HG03354 (cell line): ENCODE measurements around the gene TRIM38.

ENCODE experiments used
- ATAC-seq: cut with Tn5 transposase; IDR thresholded peaks from one replicate; pipeline ENCODE4 v1.9.1; 2021; ENCODE audit warnings: mild to moderate bottlenecking; ENCODE audit not compliant: unreplicated experiment, poor library complexity, severe bottlenecking

TRIM38 gene

DNA sequence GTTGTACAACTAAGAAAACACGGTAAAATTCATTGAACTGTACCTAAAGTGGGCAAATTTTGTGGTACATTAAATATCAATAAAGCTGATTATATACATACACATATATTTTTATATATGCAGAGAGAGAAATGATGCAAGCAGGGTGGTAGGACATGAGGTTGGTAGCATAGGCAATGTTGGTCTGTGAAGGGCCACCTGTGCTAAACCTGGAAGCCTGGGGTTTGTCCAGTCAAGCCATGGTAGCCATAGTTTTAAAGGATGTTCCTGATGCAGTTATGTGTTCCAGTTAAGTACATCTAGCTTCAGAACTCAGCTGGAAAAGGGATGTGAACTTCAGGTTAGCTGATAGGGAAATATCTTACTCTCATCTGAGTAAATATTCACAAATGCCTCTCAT is 60.1 kb downstream of the TRIM38 start:
- no peak for ATAC-seq

GRCh38 chr6:26024651-26025046 is 62.0 kb downstream of the TRIM38 start:
- ATAC-seq: no peak

DNA sequence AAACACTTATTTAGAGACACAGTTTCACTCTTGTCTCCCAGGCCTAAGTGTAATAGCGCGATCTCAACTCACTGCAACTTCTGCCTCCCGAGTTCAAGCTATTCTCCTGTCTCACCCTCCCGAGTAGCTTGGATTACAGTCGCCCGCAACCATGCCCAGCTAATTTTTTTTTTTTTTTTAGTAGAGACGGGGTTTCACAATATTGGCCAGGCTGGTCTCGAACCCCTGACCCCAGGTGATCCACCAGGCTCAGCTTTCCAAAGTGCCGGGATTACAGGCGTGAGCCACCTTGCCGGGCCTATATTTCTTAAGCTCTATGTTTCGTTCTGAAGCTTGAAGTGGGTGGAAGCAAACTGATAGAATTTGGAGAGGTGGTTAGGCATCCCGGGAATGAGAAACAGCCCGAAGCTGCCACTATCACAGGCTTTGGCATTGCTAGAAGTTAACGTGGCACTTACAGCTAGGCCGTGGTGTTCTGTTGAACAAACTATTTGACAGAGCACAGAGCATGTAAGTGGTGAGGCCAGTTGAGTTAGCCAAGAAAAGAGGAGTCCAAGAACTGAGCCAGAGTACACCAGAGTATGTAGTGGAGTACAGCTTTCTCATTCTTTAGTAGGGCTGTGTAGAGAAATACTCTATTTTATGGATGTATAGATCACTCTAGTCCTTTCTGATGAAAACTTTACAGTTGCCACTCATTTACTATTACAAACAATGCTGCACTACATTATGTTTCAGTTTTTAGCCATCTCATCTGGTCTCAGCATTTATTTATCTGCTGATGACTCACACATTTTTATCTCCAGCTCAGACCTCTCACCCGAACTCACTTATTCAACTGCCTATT is 62.7 kb downstream of the TRIM38 start:
- no peak for ATAC-seq

GRCh38 chr6:26025894-26026832 is 63.6 kb downstream of the TRIM38 start:
- peak; percentile 52 for ATAC-seq

DNA sequence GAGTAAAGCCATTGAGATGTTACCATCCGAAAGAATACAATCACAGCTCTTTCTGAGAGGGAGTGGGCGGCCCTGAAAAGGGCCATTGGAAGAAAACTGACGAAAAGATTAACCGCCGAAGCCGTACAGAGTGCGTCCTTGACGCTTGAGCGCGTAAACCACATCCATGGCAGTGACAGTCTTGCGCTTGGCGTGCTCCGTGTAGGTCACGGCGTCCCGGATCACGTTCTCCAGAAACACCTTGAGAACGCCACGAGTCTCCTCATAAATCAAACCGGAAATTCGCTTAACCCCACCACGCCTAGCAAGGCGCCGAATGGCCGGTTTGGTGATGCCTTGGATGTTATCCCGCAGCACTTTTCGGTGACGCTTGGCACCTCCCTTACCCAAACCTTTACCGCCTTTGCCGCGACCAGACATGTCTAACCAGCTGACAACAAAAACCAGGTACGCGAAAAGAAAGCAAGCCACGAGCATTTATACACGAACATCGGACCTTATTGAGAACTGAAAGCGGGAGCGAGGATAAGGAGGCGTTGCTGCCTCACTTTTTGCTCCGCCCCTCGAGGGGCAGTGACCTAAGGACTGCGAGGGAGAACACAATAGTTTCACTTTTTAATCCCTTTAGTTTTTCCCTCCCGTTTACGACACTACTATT is 64.4 kb downstream of the TRIM38 start:
- ATAC-seq: peak; percentile 41

DNA sequence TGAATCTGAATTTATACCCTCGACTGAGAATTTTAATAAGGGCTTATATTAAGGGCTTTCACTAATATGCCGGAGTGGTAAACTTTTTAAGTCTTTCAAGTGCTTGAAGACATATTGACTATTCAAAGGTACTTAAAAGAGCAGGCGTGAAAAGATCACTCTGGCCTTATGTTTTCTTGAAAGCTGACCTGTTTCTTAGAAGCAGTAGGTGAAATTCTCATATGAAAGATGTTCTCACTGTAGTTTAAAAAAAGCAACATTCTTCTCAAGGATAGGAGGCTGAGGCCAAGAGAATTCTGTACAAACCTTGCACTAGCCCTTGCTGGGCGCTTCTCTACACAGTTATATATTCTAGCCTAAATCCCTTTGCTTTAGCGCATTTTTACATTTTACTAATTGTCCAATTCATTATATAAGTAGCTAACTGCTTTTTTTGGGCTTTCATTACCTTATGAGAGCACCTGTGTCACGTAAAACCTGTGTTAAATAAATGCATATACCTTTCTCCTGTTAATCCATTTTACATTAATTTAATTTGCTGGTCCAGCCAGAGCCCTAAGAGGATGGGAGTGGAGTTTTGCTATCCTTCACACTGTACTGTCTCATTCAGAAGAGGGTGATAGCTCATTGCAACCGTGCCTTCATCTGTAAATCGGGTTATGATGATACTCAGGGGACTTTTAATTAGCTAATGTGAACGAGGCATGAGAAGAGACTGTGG is 65.0 kb downstream of the TRIM38 start:
- ATAC-seq: no peak

DNA sequence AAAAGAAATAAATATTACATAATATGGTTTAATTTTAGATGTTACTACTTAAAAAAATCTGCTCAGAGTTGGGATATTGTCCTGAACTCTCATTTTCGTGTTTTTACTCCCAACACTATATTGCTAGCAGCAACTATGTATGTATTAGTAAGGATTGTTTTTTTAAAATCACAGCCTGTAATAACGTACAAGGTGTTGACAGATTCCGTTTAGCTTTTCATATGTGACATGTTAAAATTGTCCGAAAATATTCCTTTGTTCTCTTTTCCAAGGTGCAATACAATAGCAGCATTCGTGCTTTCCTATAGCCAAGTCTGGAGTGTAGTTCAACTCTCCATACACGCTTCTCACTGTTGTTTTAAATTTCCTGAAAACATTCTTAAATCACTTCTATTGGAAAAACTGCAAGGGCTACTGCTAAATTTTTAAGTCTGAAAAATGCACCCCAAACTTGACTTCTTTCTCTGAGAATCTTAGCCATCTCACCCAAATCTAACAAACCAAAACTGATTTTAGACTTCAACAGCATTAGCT is 65.7 kb downstream of the TRIM38 start:
- no peak for ATAC-seq

DNA sequence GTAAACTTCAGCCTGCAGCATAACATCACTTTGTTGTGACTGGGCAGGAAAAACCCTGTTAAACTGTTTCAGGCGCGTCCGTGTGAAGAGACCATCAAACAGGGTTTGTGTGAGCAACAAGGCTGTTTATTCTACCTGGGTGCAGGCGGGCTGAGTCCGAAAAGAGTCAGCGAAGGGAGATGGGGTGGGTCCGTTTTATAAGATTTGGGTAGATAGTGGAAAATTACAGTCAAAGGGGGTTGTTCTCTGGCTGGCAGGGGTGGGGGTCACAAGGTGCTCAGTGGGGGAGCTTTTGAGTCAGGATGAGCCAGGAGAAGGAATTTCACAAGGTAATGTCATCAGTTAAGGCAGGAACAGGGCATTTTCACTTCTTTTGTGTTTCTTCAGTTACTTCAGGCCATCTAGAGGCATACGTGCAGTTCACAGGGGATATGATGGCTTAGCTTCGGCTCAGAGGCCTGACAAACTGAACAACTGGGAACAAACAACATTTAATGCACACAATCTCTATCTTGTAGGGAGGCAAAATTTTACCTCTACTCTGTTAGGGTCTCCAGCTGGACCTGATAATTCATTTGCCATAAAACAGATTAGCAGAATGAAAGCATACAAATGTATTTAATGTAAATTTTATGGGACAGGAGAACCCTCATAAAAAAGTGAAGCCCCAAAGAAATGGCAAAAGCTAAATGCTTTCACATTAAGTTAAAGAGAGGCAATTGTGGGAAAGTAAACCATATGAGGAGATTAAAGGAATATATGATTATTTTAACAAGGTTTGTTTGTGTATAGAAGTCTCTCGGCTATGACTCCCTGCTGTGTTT is 66.4 kb downstream of the TRIM38 start:
- no peak for ATAC-seq

DNA sequence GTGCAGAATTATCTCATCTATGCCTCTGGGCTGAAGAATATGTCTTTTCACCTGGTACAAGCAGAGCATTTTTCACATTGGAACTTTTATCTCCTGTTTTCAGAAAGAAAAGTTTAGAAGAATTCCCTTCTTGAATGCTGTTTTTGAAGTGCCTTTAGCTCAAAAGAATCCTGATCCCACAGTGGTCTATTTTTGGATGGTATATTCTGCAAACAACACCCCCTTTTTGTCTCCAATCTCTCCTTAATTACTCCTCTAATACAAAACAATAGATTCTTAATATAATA is 66.9 kb downstream of the TRIM38 start:
- ATAC-seq: no peak

DNA sequence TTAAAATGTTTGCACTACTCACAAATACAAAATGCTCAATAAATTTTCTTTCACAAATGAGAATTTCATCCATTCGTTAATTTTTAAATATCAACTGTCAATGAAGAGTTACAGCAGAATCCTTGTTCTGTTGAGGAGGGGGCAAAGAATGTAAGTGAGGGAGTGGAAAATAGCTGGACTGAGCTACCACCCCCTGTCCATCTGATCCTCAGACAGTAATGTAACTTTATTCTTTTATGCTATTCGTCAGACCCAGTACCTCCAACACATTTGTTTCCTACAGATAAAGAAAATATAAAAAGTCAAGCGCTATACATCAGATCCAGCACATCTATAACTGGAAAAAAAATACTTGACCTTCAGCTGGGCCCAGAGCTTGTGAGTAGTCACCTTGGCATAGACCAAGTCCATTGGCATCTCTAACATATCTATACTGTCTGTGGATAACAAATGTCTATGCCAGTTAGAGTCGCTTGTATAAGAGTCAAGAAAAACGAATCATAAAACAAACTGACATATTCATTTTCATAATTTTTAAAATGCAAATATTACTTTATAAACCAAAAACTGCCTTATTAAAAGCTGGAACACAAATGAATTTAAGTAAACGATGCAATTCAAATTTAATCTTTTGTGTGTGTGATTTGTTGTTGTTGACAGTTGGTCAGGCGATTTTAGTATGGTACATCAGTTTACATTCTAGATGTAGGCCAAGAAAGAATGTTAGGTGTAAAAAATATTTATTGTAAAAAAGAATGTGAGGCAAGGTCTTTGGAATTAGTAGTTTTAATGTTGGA is 67.5 kb downstream of the TRIM38 start:
- ATAC-seq: no peak

- ATAC-seq: no peak
Measured at GRCh38 chr6:26030716-26031115, 68.1 kb downstream of the TRIM38 start.

GRCh38 chr6:26031151-26031594 is 68.6 kb downstream of the TRIM38 start:
- ATAC-seq: no peak

GRCh38 chr6:26031595-26032339 is 69.2 kb downstream of the TRIM38 start:
- peak; percentile 60 for ATAC-seq

- ATAC-seq: no peak
Measured at GRCh38 chr6:26032340-26033084, 69.9 kb downstream of the TRIM38 start.

DNA sequence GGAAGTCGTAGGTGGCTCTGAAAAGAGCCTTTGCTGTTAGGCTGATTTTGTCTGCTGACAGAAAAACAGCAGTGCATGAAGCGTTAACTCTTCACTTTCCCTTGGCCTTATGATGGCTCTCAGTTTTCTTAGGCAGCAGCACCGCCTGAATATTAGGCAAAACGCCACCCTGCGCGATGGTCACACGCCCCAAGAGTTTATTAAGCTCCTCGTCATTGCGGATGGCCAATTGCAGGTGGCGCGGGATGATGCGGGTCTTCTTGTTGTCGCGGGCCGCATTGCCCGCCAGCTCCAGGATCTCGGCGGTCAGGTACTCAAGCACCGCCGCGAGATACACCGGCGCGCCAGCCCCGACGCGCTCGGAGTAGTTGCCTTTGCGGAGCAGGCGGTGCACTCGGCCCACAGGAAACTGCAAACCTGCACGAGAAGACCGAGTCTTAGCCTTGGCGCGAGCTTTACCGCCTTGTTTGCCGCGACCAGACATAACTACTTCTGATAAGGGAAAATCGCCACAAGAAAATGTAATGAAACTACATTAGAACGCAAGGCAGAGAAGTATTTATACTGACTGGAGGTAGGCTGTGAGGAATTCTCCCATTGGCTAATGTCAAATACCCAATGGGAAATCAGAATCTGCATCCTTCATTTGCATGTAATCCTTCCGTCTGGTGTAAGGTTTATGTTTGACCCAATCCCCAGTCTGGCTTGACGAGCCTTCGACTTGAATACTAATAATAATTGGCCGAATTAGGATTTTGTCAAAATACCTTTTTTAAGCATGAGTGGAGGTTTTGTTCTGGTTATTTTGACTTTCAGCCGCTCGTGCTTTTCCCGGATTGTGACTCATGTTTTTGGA is 70.7 kb downstream of the TRIM38 start:
- peak; percentile 62 for ATAC-seq

DNA sequence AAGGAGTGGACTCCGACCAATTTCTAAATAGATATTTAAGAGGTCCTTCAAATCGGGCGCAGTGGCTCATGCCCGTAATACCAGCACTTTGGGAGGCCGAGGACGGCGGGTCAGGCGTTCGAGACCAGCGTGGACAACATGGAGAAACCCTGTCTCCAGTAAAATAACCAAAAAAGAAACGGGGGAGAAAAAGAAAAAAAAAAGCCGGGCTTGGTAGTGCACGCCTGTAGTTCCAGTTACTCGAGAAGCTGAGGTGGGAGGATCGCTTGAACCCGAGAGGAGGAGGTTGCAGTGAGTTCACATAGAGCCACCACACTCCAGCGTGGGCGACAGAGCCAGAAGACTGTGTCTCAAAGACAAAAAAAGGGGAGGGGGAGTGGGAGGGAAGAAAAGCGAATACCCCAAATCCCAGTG is 71.3 kb downstream of the TRIM38 start:
- ATAC-seq: no peak
